Stomach smooth muscle (tissue), 2 donors: ENCODE results near the gene ISM1.

Experiments used
- H3K27ac ChIP-seq: one replicate; pipeline ENCODE4 v1.7.0; 2013; ENCODE audit warnings: mild to moderate bottlenecking, low read length, inconsistent platforms
- H3K27me3 ChIP-seq, 2 donors: one replicate each; pipeline ENCODE4 v1.7.0; 2013; ENCODE audit warnings: low read length in 2 of 2; ENCODE audit not compliant: insufficient read depth in 2 of 2, control insufficient read depth in 1 of 2
- H3K36me3 ChIP-seq, 2 donors: one replicate each; pipeline ENCODE4 v1.7.0; 2013; ENCODE audit warnings: low read length in 2 of 2; ENCODE audit not compliant: control insufficient read depth in 2 of 2, insufficient read depth in 2 of 2
- H3K4me1 ChIP-seq: one replicate; pipeline ENCODE4 v1.7.0; 2013; ENCODE audit warnings: low read length; ENCODE audit not compliant: control insufficient read depth, insufficient read depth
- H3K4me3 ChIP-seq, 2 donors: one replicate each; pipeline ENCODE4 v1.7.0; 2013; ENCODE audit warnings: low read length in 2 of 2
- H3K9ac ChIP-seq, 2 donors: one replicate each; pipeline ENCODE4 v1.7.0; 2013; ENCODE audit warnings: low read length in 2 of 2, mild to moderate bottlenecking in 1 of 2
- H3K9me3 ChIP-seq, 2 donors: one replicate each; pipeline ENCODE4 v1.7.0; 2013; ENCODE audit warnings: low read length in 2 of 2; ENCODE audit not compliant: control insufficient read depth in 2 of 2
- donor health status: healthy.
- donor health status: Pancreatic carcinoma.

ISM1 gene

DNA sequence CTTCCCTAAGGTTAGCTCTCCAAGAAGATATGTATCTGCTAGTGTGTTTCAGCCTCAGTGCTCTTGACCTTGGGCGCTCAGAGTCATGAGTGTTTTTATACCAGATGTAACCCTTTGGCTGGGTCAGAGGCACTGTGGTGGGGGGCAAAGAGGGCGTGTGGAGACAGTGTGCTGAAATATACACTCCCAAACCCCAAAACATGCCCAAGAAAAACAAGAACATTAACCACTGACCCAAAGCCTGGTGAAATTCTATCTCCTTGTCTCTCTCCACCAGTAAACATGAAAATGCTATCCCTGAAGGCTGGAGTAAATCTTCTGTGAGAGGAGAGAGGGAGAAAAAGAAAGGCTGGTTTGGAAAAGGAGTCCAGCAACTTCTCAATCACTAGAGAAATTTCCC is 47.9 kb downstream of the ISM1 start:
- no peak overlapping the region for H3K27ac ChIP-seq
- no peak overlapping the region for H3K9ac ChIP-seq
- no peak overlapping the region for H3K4me3 ChIP-seq
- no peaks in the 10 kb centered on the region for H3K27me3 ChIP-seq
- peaks cover 3 to 10% of the 10 kb centered on the region in 2 donors for H3K36me3 ChIP-seq
- H3K4me1 ChIP-seq: peaks cover 4% of the 10 kb centered on the region
- no peaks in the 10 kb centered on the region for H3K9me3 ChIP-seq

DNA sequence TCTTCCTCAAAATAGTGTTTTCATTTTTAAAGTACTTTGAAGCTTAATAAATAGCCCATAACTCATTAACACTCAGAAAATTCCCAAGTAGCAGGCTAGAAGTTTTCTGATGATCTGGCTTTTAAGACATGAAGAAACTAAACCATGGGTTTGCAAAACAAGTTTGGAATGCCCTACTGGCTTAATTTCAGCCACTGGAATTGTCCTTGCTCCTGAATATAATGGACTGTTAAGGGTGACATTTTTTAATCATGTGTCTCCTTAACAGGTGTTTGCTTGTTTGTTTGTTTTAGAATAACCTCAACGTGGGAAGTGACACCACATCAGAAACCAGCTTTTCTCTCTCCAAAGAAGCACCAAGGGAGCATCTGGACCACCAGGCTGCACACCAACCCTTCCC is 49.1 kb downstream of the ISM1 start:
- Histone ChIP-seq H3K36me3 (peaks cover 3 to 13% of the 10 kb centered on the region in 2 donors), H3K27ac (no peak overlapping the region), H3K27me3 (no peaks in the 10 kb centered on the region), H3K9me3 (no peaks in the 10 kb centered on the region), H3K4me3 (no peak overlapping the region), H3K4me1 (peaks cover 8% of the 10 kb centered on the region), H3K9ac (no peak overlapping the region)

- Histone ChIP-seq H3K27me3 (no peaks in the 10 kb centered on the region), H3K9me3 (no peaks in the 10 kb centered on the region), H3K27ac (no peak overlapping the region), H3K4me3 (no peak overlapping the region), H3K4me1 (peaks cover 8% of the 10 kb centered on the region), H3K36me3 (peaks cover 3 to 14% of the 10 kb centered on the region in 2 donors), H3K9ac (no peak overlapping the region)
These were observed 50.0 kb downstream of the ISM1 start for GRCh38 chr20:13271098-13271497.

GRCh38 chr20:13271977-13272975 is 51.2 kb downstream of the ISM1 start:
- Histone ChIP-seq H3K27ac (no peak overlapping the region), H3K9ac (no peak overlapping the region), H3K4me1 (peaks cover 8% of the 10 kb centered on the region), H3K27me3 (no peaks in the 10 kb centered on the region), H3K9me3 (no peaks in the 10 kb centered on the region), H3K36me3 (peaks cover 3 to 14% of the 10 kb centered on the region in 2 donors), H3K4me3 (no peak overlapping the region)

- Histone ChIP-seq H3K27me3 (no peaks in the 10 kb centered on the region), H3K4me3 (no peak overlapping the region), H3K36me3 (peaks cover 3 to 14% of the 10 kb centered on the region in 2 donors), H3K27ac (no peak overlapping the region), H3K4me1 (peaks cover 11% of the 10 kb centered on the region), H3K9me3 (no peaks in the 10 kb centered on the region), H3K9ac (no peak overlapping the region)
These were observed 53.3 kb downstream of the ISM1 start for GRCh38 chr20:13274275-13274861.

DNA sequence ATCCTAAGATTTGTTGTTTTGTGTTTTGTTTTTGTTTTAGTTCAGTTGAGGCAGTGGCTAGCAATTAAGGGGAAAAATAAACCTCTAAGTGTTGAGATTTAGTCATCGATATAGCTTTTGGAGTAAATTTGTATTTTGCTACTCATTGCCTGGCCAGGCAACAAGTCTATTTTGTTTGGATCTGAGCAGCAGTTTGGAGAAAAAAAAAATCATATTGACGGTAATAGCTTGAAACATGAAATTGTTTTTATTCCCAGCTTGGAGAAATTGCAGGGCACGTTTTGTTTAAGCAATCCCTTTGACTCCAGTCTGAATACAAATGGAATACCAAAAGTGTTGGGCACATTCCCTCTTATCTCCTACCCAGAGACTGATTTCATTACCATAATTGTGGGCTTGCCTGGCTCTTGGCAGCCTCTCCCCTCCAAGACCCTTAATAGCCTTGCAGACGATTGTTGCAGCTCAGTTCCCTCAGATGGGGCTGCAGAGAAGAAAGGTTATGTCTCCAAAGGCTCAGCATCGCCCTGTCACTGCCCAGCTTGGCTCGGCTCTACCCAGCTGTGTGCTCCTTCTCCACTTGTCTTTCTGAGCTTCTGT is 56.0 kb downstream of the ISM1 start:
- H3K36me3 ChIP-seq: peaks cover 12 to 15% of the 10 kb centered on the region in 2 donors
- H3K4me3 ChIP-seq: no peak overlapping the region
- H3K27ac ChIP-seq: no peak overlapping the region
- no peaks in the 10 kb centered on the region for H3K9me3 ChIP-seq
- H3K9ac ChIP-seq: no peak overlapping the region
- H3K4me1 ChIP-seq: peaks cover 11% of the 10 kb centered on the region
- H3K27me3 ChIP-seq: no peaks in the 10 kb centered on the region

DNA sequence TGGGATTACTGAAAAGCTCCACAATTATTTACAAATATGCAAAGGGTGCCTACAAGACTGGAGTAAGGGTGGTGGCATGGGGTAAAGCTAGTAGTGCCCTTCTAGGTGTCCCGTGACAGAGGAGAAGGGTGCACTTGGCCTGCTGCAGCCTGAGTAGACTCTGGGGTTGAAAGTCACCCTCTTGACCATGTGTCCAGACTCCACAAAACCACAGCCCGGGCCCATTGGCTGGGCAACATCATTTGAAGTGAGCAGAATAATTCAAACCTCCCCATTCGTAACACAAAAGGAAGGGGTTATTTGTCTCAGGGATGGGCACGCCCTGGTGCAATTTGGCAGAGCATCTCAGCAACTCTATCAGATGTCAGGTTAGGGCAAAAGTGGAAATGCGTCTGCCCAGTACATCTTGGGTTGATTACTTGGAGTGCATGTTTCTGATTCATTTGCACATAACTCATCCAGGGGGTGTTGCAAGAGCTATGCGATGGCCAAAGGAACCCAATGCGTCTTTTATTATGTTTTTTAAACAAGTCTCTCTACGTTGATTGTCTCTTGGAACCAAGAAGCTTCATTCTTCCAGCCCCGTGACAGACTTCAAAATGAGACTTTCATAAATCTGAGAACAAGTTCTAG is 56.7 kb downstream of the ISM1 start:
- H3K27me3 ChIP-seq: no peaks in the 10 kb centered on the region
- peaks cover 9 to 11% of the 10 kb centered on the region in 2 donors for H3K36me3 ChIP-seq
- no peak overlapping the region for H3K27ac ChIP-seq
- H3K4me1 ChIP-seq: peaks cover 7% of the 10 kb centered on the region
- H3K4me3 ChIP-seq: no peak overlapping the region
- no peak overlapping the region for H3K9ac ChIP-seq
- H3K9me3 ChIP-seq: no peaks in the 10 kb centered on the region

GRCh38 chr20:13278812-13279570 is 57.9 kb downstream of the ISM1 start:
- Histone ChIP-seq H3K9me3 (no peaks in the 10 kb centered on the region), H3K27me3 (no peaks in the 10 kb centered on the region), H3K9ac (no peak overlapping the region), H3K27ac (no peak overlapping the region), H3K36me3 (peaks cover 9 to 11% of the 10 kb centered on the region in 2 donors), H3K4me1 (peaks cover 7% of the 10 kb centered on the region), H3K4me3 (no peak overlapping the region)

DNA sequence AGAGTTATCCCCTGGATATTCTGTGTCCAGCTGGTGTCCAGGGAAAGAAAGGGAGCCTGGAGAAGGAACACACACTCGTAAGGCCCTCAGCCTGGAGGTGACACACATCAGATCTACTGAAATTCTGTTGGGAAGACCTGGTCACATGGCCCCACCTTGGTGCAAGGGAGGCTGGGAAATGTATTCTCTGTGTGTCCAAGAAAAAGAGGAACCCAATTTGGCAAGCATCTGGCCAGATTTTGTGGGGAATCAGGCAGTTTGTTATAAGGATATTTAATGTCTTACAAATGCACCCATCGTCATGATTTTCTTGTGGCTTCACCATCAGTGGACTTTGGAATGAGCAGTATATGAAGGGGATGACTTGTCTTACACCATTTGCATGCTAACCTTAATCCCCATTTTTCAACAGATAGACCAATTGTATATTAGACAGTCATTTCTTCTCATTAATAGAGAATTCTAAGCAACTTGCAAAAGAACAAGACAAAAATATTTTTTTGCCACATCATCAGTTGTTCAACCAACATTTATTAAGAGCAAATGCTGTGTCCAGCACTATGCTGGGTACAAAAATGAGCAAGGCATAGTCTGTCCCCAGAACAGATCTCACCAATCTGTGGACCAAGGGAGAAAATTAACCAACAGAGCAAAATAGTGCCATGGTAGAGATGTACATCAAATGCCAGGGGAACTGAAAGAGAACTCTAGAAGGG is 59.7 kb downstream of the ISM1 start:
- H3K4me1 ChIP-seq: peaks cover 3% of the 10 kb centered on the region

More for the DNA sequence above, 59.7 kb downstream of the ISM1 start:
- Histone ChIP-seq H3K9me3 (no peaks in the 10 kb centered on the region), H3K36me3 (peaks cover 7 to 9% of the 10 kb centered on the region in 2 donors), H3K27me3 (no peaks in the 10 kb centered on the region), H3K9ac (no peak overlapping the region), H3K4me3 (no peak overlapping the region), H3K27ac (no peak overlapping the region)
